ENCODE results near the gene CELSR1. TPM values are rescaled to one million over a fixed set of nuclear protein-coding genes. Genes with fewer than 3 reads are reported as not detected.

Gene CELSR1
- total RNA-seq, 1 experiment from 2014 or later, result 19.6 TPM

DNA sequence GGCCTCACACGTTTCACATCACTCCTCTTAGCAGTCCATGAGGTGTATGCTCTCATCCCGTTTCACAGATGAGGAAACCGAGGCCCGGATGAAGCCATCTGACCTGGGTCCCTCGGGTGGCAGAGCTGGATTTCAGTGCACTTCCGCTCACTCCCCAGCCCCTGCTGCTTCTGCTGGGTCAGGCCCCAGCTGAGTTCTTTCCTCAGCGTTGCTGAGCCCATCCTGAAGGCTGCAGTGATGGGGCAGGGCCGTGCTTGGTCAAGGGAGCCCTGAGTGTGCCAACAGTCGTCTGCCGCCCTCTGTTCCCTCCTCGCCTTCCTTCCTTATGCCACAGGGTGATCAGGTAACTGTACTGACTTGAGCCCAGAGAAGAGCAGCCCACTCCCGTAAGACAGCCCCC is 189.8 kb downstream of the CELSR1 start:
- POLR2A ChIA-PET, result no interaction called here
- intact Hi-C loops (cut with micrococcal nuclease), result no loop called here

More for the DNA sequence above, 189.8 kb downstream of the CELSR1 start:
- RAD21 ChIA-PET (ENCODE audit: low non-redundant PET in 1 of 2, low total read pairs in 2 of 2, uncharacterized antibody in 2 of 2, unreplicated experiment in 2 of 2), result no interaction called here
- Histone ChIP-seq H3K4me2 (ENCODE audit: low read length) (no peak overlapping the region), H3K9me2 (ENCODE audit: insufficient read depth) (no peaks in the 10 kb centered on the region), H3K9ac (ENCODE audit: low read length) (no peak overlapping the region), H3K27ac (ENCODE audit: low read depth, low read length) (no peak overlapping the region), H3K4me3 (replicated peaks in 1 of 2; ENCODE audit: low read depth in 1 of 2, low read length in 2 of 2) (no peak overlapping the region), H3K36me3 (ENCODE audit: control insufficient read depth in 1 of 2, insufficient read depth in 2 of 2, low read length in 2 of 2) (peaks cover 61 to 84% of the 10 kb centered on the region in 2 experiments), H3K9me3 (ENCODE audit: control insufficient read depth in 1 of 2, insufficient read depth in 1 of 2, low read depth in 1 of 2, low read length in 2 of 2) (no peaks in the 10 kb centered on the region), H2AFZ (ENCODE audit: low read depth, low read length, poor library complexity, severe bottlenecking) (no peak overlapping the region), H3K79me2 (ENCODE audit: insufficient read depth, low read length) (peaks cover 40% of the 10 kb centered on the region), H4K20me1 (ENCODE audit: insufficient read depth) (no peaks in the 10 kb centered on the region; the same call in 1 of the 2 replicates), H3K4me1 (ENCODE audit: control insufficient read depth in 1 of 2, insufficient read depth in 2 of 2, low read length in 2 of 2) (peaks cover 4 to 5% of the 10 kb centered on the region in 2 experiments), H3K27me3 (ENCODE audit: insufficient read depth, low read length) (no peaks in the 10 kb centered on the region)
- no TSS peak for BruUV-seq (replicated peaks)
- CTCF ChIA-PET, result no interaction called here
- no peak for TF ChIP-seq SRF (IDR thresholded peaks at IDR 0.05; ENCODE audit: low read depth)
- no peak for TF ChIP-seq ZFX (IDR thresholded peaks at IDR 0.05)
- TF ChIP-seq, protein P1, sequence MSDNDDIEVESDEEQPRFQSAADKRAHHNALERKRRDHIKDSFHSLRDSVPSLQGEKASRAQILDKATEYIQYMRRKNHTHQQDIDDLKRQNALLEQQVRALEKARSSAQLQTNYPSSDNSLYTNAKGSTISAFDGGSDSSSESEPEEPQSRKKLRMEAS (IDR thresholded peaks at IDR 0.05), result no peak
- TF ChIP-seq POLR2AphosphoS5 (IDR thresholded peaks at IDR 0.05; ENCODE audit: low read depth, low read length), result no peak
- TF ChIP-seq ELF1 (IDR thresholded peaks at IDR 0.05; ENCODE audit: borderline replicate concordance, low read depth), result no peak
- TF ChIP-seq, protein P2, sequence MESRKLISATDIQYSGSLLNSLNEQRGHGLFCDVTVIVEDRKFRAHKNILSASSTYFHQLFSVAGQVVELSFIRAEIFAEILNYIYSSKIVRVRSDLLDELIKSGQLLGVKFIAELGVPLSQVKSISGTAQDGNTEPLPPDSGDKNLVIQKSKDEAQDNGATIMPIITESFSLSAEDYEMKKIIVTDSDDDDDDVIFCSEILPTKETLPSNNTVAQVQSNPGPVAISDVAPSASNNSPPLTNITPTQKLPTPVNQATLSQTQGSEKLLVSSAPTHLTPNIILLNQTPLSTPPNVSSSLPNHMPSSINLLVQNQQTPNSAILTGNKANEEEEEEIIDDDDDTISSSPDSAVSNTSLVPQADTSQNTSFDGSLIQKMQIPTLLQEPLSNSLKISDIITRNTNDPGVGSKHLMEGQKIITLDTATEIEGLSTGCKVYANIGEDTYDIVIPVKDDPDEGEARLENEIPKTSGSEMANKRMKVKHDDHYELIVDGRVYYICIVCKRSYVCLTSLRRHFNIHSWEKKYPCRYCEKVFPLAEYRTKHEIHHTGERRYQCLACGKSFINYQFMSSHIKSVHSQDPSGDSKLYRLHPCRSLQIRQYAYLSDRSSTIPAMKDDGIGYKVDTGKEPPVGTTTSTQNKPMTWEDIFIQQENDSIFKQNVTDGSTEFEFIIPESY (IDR thresholded peaks at IDR 0.05; ENCODE audit: extremely low read depth, insufficient replicate concordance, low read length), result no peak
- TF ChIP-seq, protein P3, sequence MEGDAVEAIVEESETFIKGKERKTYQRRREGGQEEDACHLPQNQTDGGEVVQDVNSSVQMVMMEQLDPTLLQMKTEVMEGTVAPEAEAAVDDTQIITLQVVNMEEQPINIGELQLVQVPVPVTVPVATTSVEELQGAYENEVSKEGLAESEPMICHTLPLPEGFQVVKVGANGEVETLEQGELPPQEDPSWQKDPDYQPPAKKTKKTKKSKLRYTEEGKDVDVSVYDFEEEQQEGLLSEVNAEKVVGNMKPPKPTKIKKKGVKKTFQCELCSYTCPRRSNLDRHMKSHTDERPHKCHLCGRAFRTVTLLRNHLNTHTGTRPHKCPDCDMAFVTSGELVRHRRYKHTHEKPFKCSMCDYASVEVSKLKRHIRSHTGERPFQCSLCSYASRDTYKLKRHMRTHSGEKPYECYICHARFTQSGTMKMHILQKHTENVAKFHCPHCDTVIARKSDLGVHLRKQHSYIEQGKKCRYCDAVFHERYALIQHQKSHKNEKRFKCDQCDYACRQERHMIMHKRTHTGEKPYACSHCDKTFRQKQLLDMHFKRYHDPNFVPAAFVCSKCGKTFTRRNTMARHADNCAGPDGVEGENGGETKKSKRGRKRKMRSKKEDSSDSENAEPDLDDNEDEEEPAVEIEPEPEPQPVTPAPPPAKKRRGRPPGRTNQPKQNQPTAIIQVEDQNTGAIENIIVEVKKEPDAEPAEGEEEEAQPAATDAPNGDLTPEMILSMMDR (IDR thresholded peaks at IDR 0.05 in 2 of 3, conservative IDR thresholded peaks at IDR 0.05 in 1 of 3; ENCODE audit: borderline replicate concordance in 1 of 3, insufficient read depth in 1 of 3, low read depth in 2 of 3, low read length in 2 of 3), result no peak
- no peak for TF ChIP-seq JUND (IDR thresholded peaks at IDR 0.05)
- TF ChIP-seq, protein P4, sequence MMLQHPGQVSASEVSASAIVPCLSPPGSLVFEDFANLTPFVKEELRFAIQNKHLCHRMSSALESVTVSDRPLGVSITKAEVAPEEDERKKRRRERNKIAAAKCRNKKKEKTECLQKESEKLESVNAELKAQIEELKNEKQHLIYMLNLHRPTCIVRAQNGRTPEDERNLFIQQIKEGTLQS (IDR thresholded peaks at IDR 0.05), result no peak
- TF ChIP-seq POLR2A (IDR thresholded peaks at IDR 0.05; ENCODE audit: borderline replicate concordance, extremely low read depth, insufficient read depth, insufficient read length), result no peak
- no peak for TF ChIP-seq SP1 (IDR thresholded peaks at IDR 0.05; ENCODE audit: low read depth)
- ATAC-seq (no peak), DNase-seq (ENCODE audit: low read depth, low spot score) (no peak)
